Mesothelial cell of epicardium (in vitro differentiated cells): Measurements from ENCODE around the gene NTPCR. TPM values are rescaled to one million over a fixed set of nuclear protein-coding genes. Genes with fewer than 3 reads are reported as not detected.

ENCODE experiments used
- DNase-seq, 2 experiments: peaks; one replicate each; pipeline ENCODE4 v3.0.0; 2021; ENCODE audit warnings: low spot score in 2 of 2; ENCODE audit not compliant: unreplicated experiment in 2 of 2
- H3K27ac Mint-ChIP-seq: 2 replicates; pipeline ENCODE4 v1.8.0; 2021; ENCODE audit warnings: mixed read lengths
- H3K27me3 Mint-ChIP-seq: 2 replicates; pipeline ENCODE4 v1.8.0; 2021; ENCODE audit warnings: low read depth, mixed read lengths
- H3K36me3 Mint-ChIP-seq: 2 replicates; pipeline ENCODE4 v1.8.0; 2021; ENCODE audit warnings: mixed read lengths
- H3K4me1 Mint-ChIP-seq: 2 replicates; pipeline ENCODE4 v1.8.0; 2021; ENCODE audit warnings: mixed read lengths
- H3K4me3 Mint-ChIP-seq: 2 replicates; pipeline ENCODE4 v1.8.0; 2021; ENCODE audit warnings: mild to moderate bottlenecking, moderate library complexity, mixed read lengths
- H3K9me3 Mint-ChIP-seq: 2 replicates; pipeline ENCODE4 v1.8.0; 2021; ENCODE audit warnings: mixed read lengths
- CTCF ChIP-seq: fragments of 200-600 bp; sonication (generic); IDR thresholded peaks from one replicate; pipeline ENCODE4 v1.5.0; 2021; ENCODE audit warnings: antibody characterized with exemption; ENCODE audit not compliant: unreplicated experiment
- total RNA-seq: library from RNA; stranded (reverse); gene quantifications from 3 replicates; pipeline ENCODE4 v1.2.1, GENCODE V29; 2021

NTPCR gene
- total RNA-seq, 1 donor from 2014 or later: 59.1 TPM

- no peaks in the 10 kb centered on the region for H3K27me3 Mint-ChIP-seq
- no peak overlapping the region for H3K27ac Mint-ChIP-seq
- peaks cover 12% of the 10 kb centered on the region for H3K9me3 Mint-ChIP-seq
- no peak for TF ChIP-seq CTCF
- DNase-seq: no peak
- no peaks in the 10 kb centered on the region for H3K4me1 Mint-ChIP-seq
- H3K36me3 Mint-ChIP-seq: peaks cover 17% of the 10 kb centered on the region
- no peak overlapping the region for H3K4me3 Mint-ChIP-seq
Measured at GRCh38 chr1:233004451-233004850, 54.0 kb downstream of the NTPCR start.

- H3K4me1 Mint-ChIP-seq: no peaks in the 10 kb centered on the region
- DNase-seq: no peak
- H3K4me3 Mint-ChIP-seq: no peak overlapping the region
- H3K27ac Mint-ChIP-seq: no peak overlapping the region
- no peaks in the 10 kb centered on the region for H3K27me3 Mint-ChIP-seq
- peaks cover 10% of the 10 kb centered on the region for H3K36me3 Mint-ChIP-seq
- H3K9me3 Mint-ChIP-seq: peaks cover 12% of the 10 kb centered on the region
- TF ChIP-seq CTCF: no peak
Measured at GRCh38 chr1:233005156-233005555, 54.7 kb downstream of the NTPCR start.

DNA sequence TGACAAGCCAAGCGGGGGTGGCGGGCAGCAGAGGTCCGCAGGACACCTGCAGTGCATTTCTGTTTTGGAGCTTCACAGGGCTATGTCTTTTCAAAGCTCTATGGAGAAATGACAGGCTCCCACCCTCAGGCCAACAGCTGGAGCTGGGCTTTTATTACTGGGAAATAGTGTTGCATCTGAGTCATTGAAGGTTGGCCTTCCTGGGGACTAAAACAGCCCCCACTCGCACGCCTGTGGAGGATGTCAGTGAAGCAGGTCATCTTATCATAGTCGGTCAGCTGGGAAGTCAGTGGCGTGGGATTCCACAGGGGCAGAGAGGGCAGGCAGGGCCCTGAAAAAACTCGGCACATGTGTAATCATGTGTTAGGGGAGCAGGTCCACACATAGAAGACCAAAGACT is 55.3 kb downstream of the NTPCR start:
- Mint-ChIP-seq H3K9me3 (peaks cover 12% of the 10 kb centered on the region), H3K27me3 (no peaks in the 10 kb centered on the region), H3K4me1 (no peaks in the 10 kb centered on the region), H3K27ac (no peak overlapping the region), H3K4me3 (no peak overlapping the region), H3K36me3 (peaks cover 7% of the 10 kb centered on the region)
- DNase-seq: no peak
- TF ChIP-seq CTCF: no peak

- Mint-ChIP-seq H3K36me3 (peaks cover 7% of the 10 kb centered on the region), H3K27me3 (no peaks in the 10 kb centered on the region), H3K27ac (no peak overlapping the region), H3K4me3 (no peak overlapping the region), H3K4me1 (no peaks in the 10 kb centered on the region), H3K9me3 (peaks cover 12% of the 10 kb centered on the region)
- DNase-seq: no peak
- no peak for TF ChIP-seq CTCF
Measured at GRCh38 chr1:233006108-233006507, 55.7 kb downstream of the NTPCR start.

DNA sequence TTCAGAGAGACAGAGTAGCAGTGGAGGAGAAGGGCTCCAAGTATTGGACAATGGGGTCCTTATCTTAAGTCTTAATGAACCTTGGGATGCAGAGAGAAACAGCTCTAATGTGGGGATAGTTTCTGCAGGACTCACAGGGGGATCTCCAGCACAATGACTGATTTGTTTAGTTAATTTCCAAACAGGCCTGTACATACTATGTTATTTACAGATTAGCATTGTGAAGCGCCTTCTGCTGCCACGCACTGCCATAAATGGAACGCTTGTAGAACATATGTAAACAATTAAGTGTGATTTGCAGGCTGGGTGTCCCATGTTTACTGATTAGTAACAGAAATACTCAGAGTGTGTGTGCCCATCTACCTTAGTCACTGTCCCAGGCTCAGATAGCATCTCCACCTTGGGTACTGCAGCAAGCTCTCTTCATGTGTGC is 56.1 kb downstream of the NTPCR start:
- Mint-ChIP-seq H3K4me3 (no peak overlapping the region), H3K36me3 (peaks cover 7% of the 10 kb centered on the region), H3K4me1 (no peaks in the 10 kb centered on the region), H3K27me3 (no peaks in the 10 kb centered on the region), H3K9me3 (peaks cover 12% of the 10 kb centered on the region), H3K27ac (no peak overlapping the region)
- no peak for TF ChIP-seq CTCF
- no peak for DNase-seq

GRCh38 chr1:233010146-233010545 is 59.7 kb downstream of the NTPCR start:
- no peaks in the 10 kb centered on the region for H3K4me1 Mint-ChIP-seq
- no peak for DNase-seq

More at GRCh38 chr1:233010146-233010545, 59.7 kb downstream of the NTPCR start:
- TF ChIP-seq CTCF: no peak
- peaks cover 3% of the 10 kb centered on the region for H3K27me3 Mint-ChIP-seq
- H3K36me3 Mint-ChIP-seq: peaks cover 26% of the 10 kb centered on the region
- H3K27ac Mint-ChIP-seq: no peak overlapping the region
- H3K9me3 Mint-ChIP-seq: no peaks in the 10 kb centered on the region
- no peak overlapping the region for H3K4me3 Mint-ChIP-seq
